ENCODE data around the gene CXCL9.

Gene CXCL9

GRCh38 chr4:76024065-76024464, 16.8 kb upstream of the CXCL9 start:
- H3K9ac ChIP-seq (ENCODE audit: low read depth, low read length) = no peak overlapping the region
- no peaks in the 10 kb centered on the region for H3K4me1 ChIP-seq (ENCODE audit: insufficient read depth, low read length)
- H3K36me3 ChIP-seq (ENCODE audit: insufficient read depth, low read length) = no peaks in the 10 kb centered on the region
- H3K9me3 ChIP-seq (ENCODE audit: control insufficient read depth, insufficient read depth, low read length) = no peaks in the 10 kb centered on the region

- Histone ChIP-seq H3K9ac (ENCODE audit: low read depth, low read length) (no peak within 1 kb of the TSS), H3K9me3 (ENCODE audit: control insufficient read depth, insufficient read depth, low read length) (no peaks in the 10 kb centered on the region), H3K4me1 (ENCODE audit: insufficient read depth, low read length) (no peaks in the 10 kb centered on the region), H3K36me3 (ENCODE audit: insufficient read depth, low read length) (no peaks in the 10 kb centered on the region)
These were observed 16.1 kb upstream of the CXCL9 start, which contains the start of gene CXCL10 for GRCh38 chr4:76023389-76023788. Gene CXCL10 (minus strand): TSS chr4:76023497. CDS start chr4:76023431, 66 bp downstream.

GRCh38 chr4:76022677-76023076, 15.4 kb upstream of the CXCL9 start:
- no peaks in the 10 kb centered on the region for H3K36me3 ChIP-seq (ENCODE audit: insufficient read depth, low read length)
- no peaks in the 10 kb centered on the region for H3K9me3 ChIP-seq (ENCODE audit: control insufficient read depth, insufficient read depth, low read length)
- no peaks in the 10 kb centered on the region for H3K4me1 ChIP-seq (ENCODE audit: insufficient read depth, low read length)
- no peak overlapping the region for H3K9ac ChIP-seq (ENCODE audit: low read depth, low read length)

GRCh38 chr4:76022031-76022430, 14.7 kb upstream of the CXCL9 start:
- H3K36me3 ChIP-seq (ENCODE audit: insufficient read depth, low read length) = no peaks in the 10 kb centered on the region
- H3K9me3 ChIP-seq (ENCODE audit: control insufficient read depth, insufficient read depth, low read length) = no peaks in the 10 kb centered on the region
- H3K4me1 ChIP-seq (ENCODE audit: insufficient read depth, low read length) = no peaks in the 10 kb centered on the region
- H3K9ac ChIP-seq (ENCODE audit: low read depth, low read length) = no peak overlapping the region

- H3K4me1 ChIP-seq (ENCODE audit: insufficient read depth, low read length) = peaks cover 13% of the 10 kb centered on the region
- H3K36me3 ChIP-seq (ENCODE audit: insufficient read depth, low read length) = no peaks in the 10 kb centered on the region
- H3K9ac ChIP-seq (ENCODE audit: low read depth, low read length) = no peak overlapping the region
- no peaks in the 10 kb centered on the region for H3K9me3 ChIP-seq (ENCODE audit: control insufficient read depth, insufficient read depth, low read length)
These were observed 9.9 kb upstream of the CXCL9 start for GRCh38 chr4:76017056-76017686.

DNA sequence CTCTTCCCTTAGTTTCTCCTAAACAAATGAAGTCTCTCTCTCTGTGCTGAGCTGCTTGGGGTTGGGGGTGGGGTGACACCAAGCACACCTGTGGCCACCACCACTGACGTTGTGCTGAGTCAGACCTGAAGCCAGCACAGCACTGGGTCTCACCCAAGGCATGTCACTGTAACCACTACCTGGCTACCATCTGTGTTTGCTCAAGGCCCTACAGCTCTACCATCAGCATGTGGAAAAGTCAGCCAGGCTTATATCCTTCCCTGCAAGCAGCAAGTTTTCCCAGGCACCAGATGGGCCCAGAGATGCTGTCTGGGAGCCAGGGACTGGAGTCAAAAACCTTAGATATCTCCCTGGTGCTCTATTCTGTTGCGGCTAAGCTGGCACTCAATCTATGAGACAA, 9.1 kb upstream of the CXCL9 start:
- no peaks in the 10 kb centered on the region for H3K9me3 ChIP-seq (ENCODE audit: control insufficient read depth, insufficient read depth, low read length)
- H3K9ac ChIP-seq (ENCODE audit: low read depth, low read length) = no peak overlapping the region
- peaks cover 21% of the 10 kb centered on the region for H3K4me1 ChIP-seq (ENCODE audit: insufficient read depth, low read length)

GRCh38 chr4:76013540-76013939, 6.2 kb upstream of the CXCL9 start:
- H3K4me1 ChIP-seq (ENCODE audit: insufficient read depth, low read length) = peaks cover 22% of the 10 kb centered on the region
- no peak overlapping the region for H3K9ac ChIP-seq (ENCODE audit: low read depth, low read length)
- H3K9me3 ChIP-seq (ENCODE audit: control insufficient read depth, insufficient read depth, low read length) = no peaks in the 10 kb centered on the region
- no peaks in the 10 kb centered on the region for H3K36me3 ChIP-seq (ENCODE audit: insufficient read depth, low read length)

More for the DNA sequence above, 9.1 kb upstream of the CXCL9 start:
- H3K36me3 ChIP-seq (ENCODE audit: insufficient read depth, low read length) = no peaks in the 10 kb centered on the region

DNA sequence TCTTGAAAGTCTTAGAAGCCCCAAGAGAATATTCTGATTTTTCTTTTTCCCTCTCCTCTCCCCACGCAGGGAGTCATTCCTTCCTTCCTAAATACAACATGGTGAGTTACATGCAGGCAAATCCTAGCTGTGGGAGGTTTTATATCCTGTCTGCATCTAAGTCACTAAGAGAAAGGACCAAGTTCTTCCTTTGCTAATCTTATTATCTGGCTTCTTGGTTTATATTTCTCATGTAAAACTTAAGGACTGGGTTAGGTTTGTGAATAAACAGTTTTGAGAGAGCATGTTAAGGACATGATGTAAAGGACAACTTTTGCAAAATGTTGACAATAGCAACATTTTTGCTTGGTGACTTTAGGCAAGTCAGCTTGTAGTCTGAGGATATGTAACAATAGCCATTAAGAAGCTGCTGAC, 5.1 kb upstream of the CXCL9 start:
- H3K9ac ChIP-seq (ENCODE audit: low read depth, low read length) = no peak overlapping the region

GRCh38 chr4:76011700-76012387, 4.5 kb upstream of the CXCL9 start:
- Histone ChIP-seq H3K4me1 (ENCODE audit: insufficient read depth, low read length) (peaks cover 22% of the 10 kb centered on the region), H3K9me3 (ENCODE audit: control insufficient read depth, insufficient read depth, low read length) (no peaks in the 10 kb centered on the region), H3K9ac (ENCODE audit: low read depth, low read length) (no peak overlapping the region), H3K36me3 (ENCODE audit: insufficient read depth, low read length) (no peaks in the 10 kb centered on the region)

More for the DNA sequence above, 5.1 kb upstream of the CXCL9 start:
- Histone ChIP-seq H3K36me3 (ENCODE audit: insufficient read depth, low read length) (no peaks in the 10 kb centered on the region), H3K4me1 (ENCODE audit: insufficient read depth, low read length) (peaks cover 22% of the 10 kb centered on the region), H3K9me3 (ENCODE audit: control insufficient read depth, insufficient read depth, low read length) (no peaks in the 10 kb centered on the region)

GRCh38 chr4:76011018-76011670, 3.8 kb upstream of the CXCL9 start:
- Histone ChIP-seq H3K9me3 (ENCODE audit: control insufficient read depth, insufficient read depth, low read length) (no peaks in the 10 kb centered on the region), H3K4me1 (ENCODE audit: insufficient read depth, low read length) (peaks cover 20% of the 10 kb centered on the region), H3K36me3 (ENCODE audit: insufficient read depth, low read length) (no peaks in the 10 kb centered on the region), H3K9ac (ENCODE audit: low read depth, low read length) (no peak overlapping the region)

- no peaks in the 10 kb centered on the region for H3K9me3 ChIP-seq (ENCODE audit: control insufficient read depth, insufficient read depth, low read length)
- H3K36me3 ChIP-seq (ENCODE audit: insufficient read depth, low read length) = no peaks in the 10 kb centered on the region
- H3K4me1 ChIP-seq (ENCODE audit: insufficient read depth, low read length) = peaks cover 18% of the 10 kb centered on the region
- no peak overlapping the region for H3K9ac ChIP-seq (ENCODE audit: low read depth, low read length)
These were observed 3.3 kb upstream of the CXCL9 start for GRCh38 chr4:76010576-76010975.

- no peak overlapping the region for H3K9ac ChIP-seq (ENCODE audit: low read depth, low read length)
- peaks cover 18% of the 10 kb centered on the region for H3K4me1 ChIP-seq (ENCODE audit: insufficient read depth, low read length)
- H3K36me3 ChIP-seq (ENCODE audit: insufficient read depth, low read length) = no peaks in the 10 kb centered on the region
- no peaks in the 10 kb centered on the region for H3K9me3 ChIP-seq (ENCODE audit: control insufficient read depth, insufficient read depth, low read length)
These were observed 2.0 kb upstream of the CXCL9 start for GRCh38 chr4:76009311-76009710.

- Histone ChIP-seq H3K4me1 (ENCODE audit: insufficient read depth, low read length) (no peaks in the 10 kb centered on the region), H3K36me3 (ENCODE audit: insufficient read depth, low read length) (no peaks in the 10 kb centered on the region), H3K9ac (ENCODE audit: low read depth, low read length) (no peak overlapping the region), H3K9me3 (ENCODE audit: control insufficient read depth, insufficient read depth, low read length) (no peaks in the 10 kb centered on the region)
These were observed 3.7 kb downstream of the CXCL9 start for GRCh38 chr4:76003620-76004019.

- no peaks in the 10 kb centered on the region for H3K9me3 ChIP-seq (ENCODE audit: control insufficient read depth, insufficient read depth, low read length)
- no peaks in the 10 kb centered on the region for H3K4me1 ChIP-seq (ENCODE audit: insufficient read depth, low read length)
- H3K9ac ChIP-seq (ENCODE audit: low read depth, low read length) = no peak overlapping the region
- H3K36me3 ChIP-seq (ENCODE audit: insufficient read depth, low read length) = no peaks in the 10 kb centered on the region
These were observed 4.3 kb downstream of the CXCL9 start for GRCh38 chr4:76003035-76003434.

DNA sequence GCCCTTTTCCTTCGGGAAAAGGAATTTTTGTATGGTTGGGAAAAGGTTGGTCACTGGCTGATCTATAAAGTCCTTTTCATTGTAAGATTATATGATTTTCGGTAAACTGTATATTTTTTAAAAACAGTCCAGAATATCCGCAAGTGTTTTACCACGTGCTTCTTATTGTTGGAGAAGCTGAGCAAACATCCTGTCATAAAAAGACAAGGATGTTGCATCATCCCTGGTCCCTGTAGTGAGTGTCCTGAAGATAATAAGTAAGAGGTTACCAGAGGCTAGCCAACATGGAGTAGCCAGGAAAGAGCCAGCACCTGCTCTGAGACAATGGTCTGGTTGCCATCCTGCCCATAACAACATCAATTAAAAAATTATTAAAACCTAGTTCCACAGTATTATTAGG, 5.1 kb downstream of the CXCL9 start:
- Histone ChIP-seq H3K9ac (ENCODE audit: low read depth, low read length) (no peak overlapping the region), H3K9me3 (ENCODE audit: control insufficient read depth, insufficient read depth, low read length) (no peaks in the 10 kb centered on the region), H3K36me3 (ENCODE audit: insufficient read depth, low read length) (no peaks in the 10 kb centered on the region), H3K4me1 (ENCODE audit: insufficient read depth, low read length) (no peaks in the 10 kb centered on the region)

Measured in ES-I3 (cell line).